Thoracic aorta (tissue), 2 donors: ENCODE results near the gene AFDN. TPM values are rescaled to one million over a fixed set of nuclear protein-coding genes. Genes with fewer than 3 reads are reported as not detected.

Experiments
- ATAC-seq: fragments of 150-250 bp; one replicate; pipeline ENCODE4 v1.8.0; 2017; ENCODE audit warnings: low read depth; ENCODE audit not compliant: insufficient number of reproducible peaks, low FRiP score
- DNase-seq: peaks from one replicate; pipeline ENCODE4 v3.0.0-alpha.2; 2020; ENCODE audit warnings: low spot score
- H3K27ac ChIP-seq, 2 donors: fragments of 200-600 bp; sonication (generic); 1 replicate in 1 of 2; 2 replicates in 1 of 2; pipeline ENCODE4 v1.5.1; 2016; ENCODE audit warnings: mild to moderate bottlenecking in 2 of 2, moderate library complexity in 2 of 2
- H3K27me3 ChIP-seq: fragments of 200-600 bp; sonication (generic); replicated peaks from 2 replicates; pipeline ENCODE4 v1.6.0; 2016; ENCODE audit warnings: mild to moderate bottlenecking; ENCODE audit not compliant: insufficient read depth
- H3K36me3 ChIP-seq: fragments of 200-600 bp; sonication (generic); one replicate; pipeline ENCODE4 v1.5.1; 2016
- H3K4me1 ChIP-seq, 2 donors: fragments of 200-600 bp; sonication (generic); 1 replicate in 1 of 2; 2 replicates in 1 of 2; pipeline versions ENCODE4 v1.5.1 to v1.6.0; 2016; ENCODE audit warnings: low read depth in 2 of 2, mild to moderate bottlenecking in 1 of 2; ENCODE audit not compliant: control insufficient read depth in 1 of 2
- H3K4me3 ChIP-seq: fragments of 200-600 bp; sonication (generic); 2 replicates; pipeline ENCODE4 v1.5.1; 2016; ENCODE audit warnings: mild to moderate bottlenecking
- H3K9me3 ChIP-seq: fragments of 200-600 bp; sonication (generic); 2 replicates; pipeline ENCODE4 v1.5.1; 2016
- total RNA-seq, 2 donors: library from RNA; depleted of rRNA; stranded (reverse); fragments of >200 nt; gene quantifications; one replicate each; pipeline versions ENCODE4 v1.1.0 to v1.2.3, GENCODE V29; 2016
- TF ChIP-seq, protein P1 (sequence below): fragments of 200-600 bp; sonication (generic); IDR thresholded peaks from one replicate; pipeline ENCODE4 v1.5.1; 2019; ENCODE audit warnings: antibody characterized with exemption

Gene AFDN
- total RNA-seq, 2 donors from 2014 or later = 70.5 to 79.5 TPM

DNA sequence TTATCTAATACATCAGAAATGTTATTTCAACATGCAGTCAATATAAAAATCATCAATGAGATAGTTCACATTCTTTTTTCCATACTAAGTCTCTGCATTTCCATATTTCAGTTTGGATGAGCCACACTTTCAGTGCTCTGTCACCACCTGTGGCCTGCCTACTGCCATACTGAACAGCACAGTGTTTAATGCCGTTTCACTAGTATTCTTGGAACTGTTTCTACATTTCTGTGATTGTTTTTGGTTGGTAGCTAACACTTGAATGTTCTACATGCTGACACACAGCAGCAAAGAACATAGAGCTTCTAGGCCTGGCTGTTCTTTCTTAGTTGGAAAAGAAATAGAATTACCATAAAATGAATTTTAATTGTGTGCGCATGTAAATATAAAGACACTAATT, 109.3 kb downstream of the AFDN start:
- ATAC-seq (no peak), DNase-seq (no peak)
- TF ChIP-seq, protein P1, sequence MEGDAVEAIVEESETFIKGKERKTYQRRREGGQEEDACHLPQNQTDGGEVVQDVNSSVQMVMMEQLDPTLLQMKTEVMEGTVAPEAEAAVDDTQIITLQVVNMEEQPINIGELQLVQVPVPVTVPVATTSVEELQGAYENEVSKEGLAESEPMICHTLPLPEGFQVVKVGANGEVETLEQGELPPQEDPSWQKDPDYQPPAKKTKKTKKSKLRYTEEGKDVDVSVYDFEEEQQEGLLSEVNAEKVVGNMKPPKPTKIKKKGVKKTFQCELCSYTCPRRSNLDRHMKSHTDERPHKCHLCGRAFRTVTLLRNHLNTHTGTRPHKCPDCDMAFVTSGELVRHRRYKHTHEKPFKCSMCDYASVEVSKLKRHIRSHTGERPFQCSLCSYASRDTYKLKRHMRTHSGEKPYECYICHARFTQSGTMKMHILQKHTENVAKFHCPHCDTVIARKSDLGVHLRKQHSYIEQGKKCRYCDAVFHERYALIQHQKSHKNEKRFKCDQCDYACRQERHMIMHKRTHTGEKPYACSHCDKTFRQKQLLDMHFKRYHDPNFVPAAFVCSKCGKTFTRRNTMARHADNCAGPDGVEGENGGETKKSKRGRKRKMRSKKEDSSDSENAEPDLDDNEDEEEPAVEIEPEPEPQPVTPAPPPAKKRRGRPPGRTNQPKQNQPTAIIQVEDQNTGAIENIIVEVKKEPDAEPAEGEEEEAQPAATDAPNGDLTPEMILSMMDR = no peak
- H3K4me3 ChIP-seq = no peak overlapping the region
- H3K4me1 ChIP-seq = no peaks in the 10 kb centered on the region
- H3K9me3 ChIP-seq = no peaks in the 10 kb centered on the region
- no peaks in the 10 kb centered on the region for H3K27me3 ChIP-seq
- no peak overlapping the region for H3K27ac ChIP-seq
- no peaks in the 10 kb centered on the region for H3K36me3 ChIP-seq

DNA sequence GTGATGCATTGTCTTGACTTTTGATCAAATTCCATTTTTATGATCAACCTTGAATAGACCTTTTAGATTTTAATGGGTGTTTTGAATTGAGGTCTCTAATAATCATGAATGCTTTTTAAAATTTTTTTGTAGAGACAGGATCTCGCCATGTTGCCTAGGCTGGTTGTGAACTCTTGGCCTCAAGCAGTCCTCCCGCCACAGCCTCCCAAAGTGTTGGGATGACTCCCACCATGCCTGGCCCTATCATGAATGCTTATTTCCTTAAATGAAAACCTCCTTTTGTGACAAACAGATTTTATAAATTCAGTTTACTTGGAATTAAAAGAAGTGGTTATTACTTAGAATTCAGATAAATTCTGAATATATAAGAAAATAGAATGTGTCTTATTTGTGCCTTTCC, 110.6 kb downstream of the AFDN start:
- H3K36me3 ChIP-seq = no peaks in the 10 kb centered on the region
- no peak for ATAC-seq
- H3K27ac ChIP-seq = no peak overlapping the region
- H3K4me3 ChIP-seq = no peak overlapping the region
- H3K27me3 ChIP-seq = no peaks in the 10 kb centered on the region
- no peaks in the 10 kb centered on the region for H3K4me1 ChIP-seq
- H3K9me3 ChIP-seq = no peaks in the 10 kb centered on the region
- TF ChIP-seq, protein P1 = no peak
- no peak for DNase-seq

DNA sequence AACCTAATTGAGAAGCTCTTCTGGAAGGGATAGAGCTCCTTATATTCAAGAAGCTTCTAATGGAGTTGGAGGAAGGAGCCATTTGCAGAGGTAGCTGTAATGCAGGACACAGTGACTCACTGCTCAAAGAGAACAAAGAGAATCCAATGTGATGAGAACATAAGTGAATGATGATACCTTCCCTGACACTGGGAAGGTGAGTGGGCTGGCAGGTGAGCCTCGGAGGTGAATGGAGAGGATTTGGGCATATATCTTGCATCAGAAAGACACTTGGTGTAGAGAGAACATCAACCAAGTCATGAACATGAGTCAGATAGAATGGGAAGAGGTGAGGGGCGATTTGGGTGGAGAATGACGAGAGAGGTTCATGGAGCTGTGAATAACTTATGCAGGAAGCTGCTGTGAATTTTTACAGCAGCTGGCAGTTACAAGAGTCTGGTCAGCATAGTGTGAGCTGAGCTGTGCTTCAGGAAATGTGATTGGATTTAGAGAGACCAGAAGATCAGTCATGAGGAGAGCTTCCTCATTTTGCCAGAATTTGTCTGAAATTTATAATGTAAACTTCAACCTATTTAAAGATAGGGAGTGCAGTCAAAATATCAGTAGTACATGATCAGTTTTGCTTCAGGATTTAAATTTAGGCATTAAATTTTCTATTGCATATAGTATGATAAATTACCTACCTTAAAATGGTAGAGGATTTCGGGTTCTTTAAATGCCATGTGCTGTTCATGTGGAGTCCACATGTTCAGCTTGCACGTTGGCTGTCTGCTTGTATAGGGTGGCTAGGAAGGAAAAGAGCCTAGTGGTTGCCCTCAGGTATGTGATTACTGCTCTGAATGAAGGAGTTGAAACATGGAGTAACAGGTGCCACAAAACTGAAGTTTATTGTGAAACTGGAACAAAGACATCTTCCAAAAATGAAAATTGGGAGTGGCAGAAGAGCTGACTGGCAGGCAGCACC, 111.5 kb downstream of the AFDN start:
- H3K27ac ChIP-seq = no peak overlapping the region
- no peak for ATAC-seq
- H3K4me1 ChIP-seq = no peaks in the 10 kb centered on the region
- no peaks in the 10 kb centered on the region for H3K9me3 ChIP-seq
- TF ChIP-seq, protein P1 = no peak
- no peaks in the 10 kb centered on the region for H3K27me3 ChIP-seq
- peaks cover 2% of the 10 kb centered on the region for H3K36me3 ChIP-seq
- H3K4me3 ChIP-seq = no peak overlapping the region
- DNase-seq = no peak

DNA sequence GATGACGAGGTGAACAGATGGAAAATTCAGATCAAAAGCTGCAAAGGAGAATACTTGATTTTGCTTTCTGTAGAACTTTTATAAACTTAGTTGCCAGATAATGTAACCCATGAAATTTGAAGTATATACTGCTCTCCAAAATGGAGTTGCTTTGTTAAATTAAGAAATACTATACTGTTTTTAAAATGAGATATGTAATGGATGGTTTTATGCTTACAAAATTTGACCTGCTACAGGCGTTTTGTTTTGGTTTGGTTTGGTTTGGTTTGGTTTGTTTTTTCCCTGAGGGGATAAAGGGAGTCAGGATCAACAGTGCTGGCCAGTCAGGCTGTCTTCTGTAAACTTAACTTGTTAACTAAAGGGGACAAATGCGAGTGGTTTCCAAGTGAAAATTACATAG, 115.1 kb downstream of the AFDN start:
- no peaks in the 10 kb centered on the region for H3K4me1 ChIP-seq
- TF ChIP-seq, protein P1 = no peak

DNA sequence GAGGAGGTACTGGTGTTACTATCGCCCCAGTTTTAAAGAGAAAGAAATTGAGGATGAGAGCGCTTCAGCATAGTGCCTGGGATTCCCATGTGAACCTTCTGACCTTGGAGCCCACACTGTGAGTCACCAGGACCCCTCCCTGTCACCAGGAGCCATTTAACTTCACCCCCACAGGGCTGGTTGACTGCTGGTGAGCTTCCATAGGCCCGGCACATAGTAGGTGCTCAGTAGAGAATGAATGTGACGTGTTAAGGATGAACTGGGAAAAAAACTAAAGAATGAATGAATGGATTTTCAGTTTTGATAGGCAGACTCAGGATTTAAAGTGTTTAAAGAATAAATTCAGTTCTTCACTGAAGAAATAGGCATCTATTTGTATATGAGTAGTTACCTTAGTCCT, 117.4 kb downstream of the AFDN start:
- no peaks in the 10 kb centered on the region for H3K27me3 ChIP-seq
- no peak overlapping the region for H3K27ac ChIP-seq
- H3K36me3 ChIP-seq = peaks cover 9% of the 10 kb centered on the region
- TF ChIP-seq, protein P1 = no peak
- H3K4me3 ChIP-seq = no peak overlapping the region
- no peaks in the 10 kb centered on the region for H3K9me3 ChIP-seq
- DNase-seq = no peak
- no peaks in the 10 kb centered on the region for H3K4me1 ChIP-seq
- ATAC-seq = no peak

More for the DNA sequence above, 115.1 kb downstream of the AFDN start:
- Histone ChIP-seq H3K27me3 (no peaks in the 10 kb centered on the region), H3K4me3 (no peak overlapping the region), H3K27ac (no peak overlapping the region), H3K9me3 (no peaks in the 10 kb centered on the region), H3K36me3 (peaks cover 5% of the 10 kb centered on the region)
- DNase-seq (no peak), ATAC-seq (no peak)
